Kidney glomerular epithelial cell (primary cell): ENCODE data around the gene PDE4DIP.
"Not testable (repeated sequence)": the region's sequence is repeated elsewhere in the genome, so short reads cannot be mapped to it uniquely, and the experiment has no call there.

ENCODE experiments used
- DNase-seq: peaks from one replicate; lab custom pipeline; 2025; lab: John Stamatoyannopoulos, UW

Gene PDE4DIP

DNA sequence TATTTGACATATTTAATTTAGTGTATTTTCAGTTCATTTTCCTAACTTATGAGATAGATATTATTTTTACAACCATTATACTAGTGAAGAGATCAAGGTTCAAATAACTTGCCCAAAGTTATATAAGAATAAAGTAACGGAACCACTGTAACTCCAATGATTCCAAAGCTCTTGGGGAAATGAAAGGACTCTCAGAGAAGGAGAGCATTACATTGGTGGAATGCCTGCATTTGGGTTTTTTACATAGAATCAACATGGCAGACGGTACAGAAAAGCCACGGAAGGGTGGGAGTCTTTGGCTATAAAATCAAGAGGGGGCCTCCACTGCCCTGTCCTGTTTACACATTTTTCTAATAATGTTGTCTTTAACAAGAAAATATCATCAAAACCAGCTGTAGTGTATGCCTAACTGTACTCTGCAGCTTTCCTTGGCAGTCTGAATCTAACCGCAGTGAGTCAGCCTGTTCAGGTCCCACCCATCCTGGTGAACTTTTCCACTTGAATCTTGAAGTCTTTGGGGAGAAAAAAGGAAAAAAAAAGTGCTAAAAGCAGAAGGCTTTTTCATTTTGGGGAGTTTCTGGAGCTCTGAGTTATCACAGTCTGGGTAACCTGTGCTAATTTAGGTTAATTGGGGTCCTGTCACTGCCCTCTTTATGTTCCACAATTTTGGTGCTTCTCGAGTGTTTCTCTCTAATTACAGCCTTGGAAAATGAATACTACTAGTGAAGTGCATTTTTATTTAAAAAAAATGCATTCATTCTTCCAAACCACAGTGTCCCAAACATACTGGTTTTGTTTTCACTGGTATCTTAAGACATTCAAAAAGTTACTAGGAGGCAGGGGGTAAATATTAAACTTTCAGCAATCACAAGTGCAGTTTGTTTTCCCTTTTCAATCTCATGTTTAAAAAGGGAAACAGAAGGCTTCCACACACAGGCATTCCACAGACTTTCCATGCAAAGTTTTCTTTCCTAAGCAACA is 30.5 kb downstream of the PDE4DIP start:
- not testable (repeated sequence) for DNase-seq

DNA sequence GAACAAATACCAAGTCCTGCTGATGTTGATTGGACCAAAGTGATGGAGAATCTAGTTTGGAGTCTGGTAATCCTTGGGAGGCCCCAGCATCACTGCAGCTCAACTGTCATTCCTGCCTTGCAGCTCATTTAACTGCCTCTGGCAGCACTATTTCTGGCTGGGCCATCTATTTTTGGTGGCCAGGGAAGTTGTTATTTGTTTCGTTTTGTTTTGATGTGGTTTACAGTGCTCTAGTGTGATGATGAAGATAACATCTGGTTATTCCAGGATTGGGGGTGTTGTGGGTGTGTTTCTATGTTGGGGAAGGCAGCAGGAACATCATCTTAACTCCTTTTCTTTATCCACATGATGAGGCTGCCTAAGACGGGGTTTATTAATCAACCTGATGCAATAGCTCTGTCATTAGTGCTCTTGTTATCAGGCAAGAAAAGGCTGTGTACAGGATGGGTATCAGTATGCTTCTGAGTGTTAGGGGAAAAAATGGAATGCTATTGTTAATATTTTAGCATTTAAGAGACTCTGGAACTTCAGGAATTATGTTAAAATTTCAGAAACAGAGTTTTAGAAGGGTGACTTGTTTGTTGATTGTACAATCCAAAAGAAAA is 35.7 kb downstream of the PDE4DIP start:
- DNase-seq = not testable (repeated sequence)

GRCh38 chr1:148881261-148881660 is 37.0 kb downstream of the PDE4DIP start:
- DNase-seq = not testable (repeated sequence)

DNA sequence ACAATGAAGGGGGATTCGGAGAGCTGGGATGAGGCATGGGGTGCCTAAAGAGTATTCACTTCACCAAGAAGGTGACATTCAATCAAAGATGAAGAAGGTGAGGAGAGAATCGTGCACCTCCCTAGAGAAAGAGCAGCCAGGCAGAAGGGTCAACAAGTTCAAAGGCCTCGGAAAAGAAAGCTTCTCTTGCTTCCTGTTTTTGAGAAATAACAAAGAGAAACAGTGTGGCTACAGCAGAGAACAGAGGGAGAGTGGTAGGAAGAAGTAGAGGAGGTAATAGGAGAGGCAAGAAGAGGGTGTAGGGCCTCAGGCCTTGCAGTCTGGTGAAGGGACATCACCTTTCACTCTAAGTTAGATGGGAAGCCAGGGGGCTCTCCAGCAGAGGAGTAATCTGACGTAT is 41.0 kb downstream of the PDE4DIP start:
- DNase-seq = not testable (repeated sequence)

GRCh38 chr1:148886293-148886692 is 42.1 kb downstream of the PDE4DIP start:
- DNase-seq = not testable (repeated sequence)

DNA sequence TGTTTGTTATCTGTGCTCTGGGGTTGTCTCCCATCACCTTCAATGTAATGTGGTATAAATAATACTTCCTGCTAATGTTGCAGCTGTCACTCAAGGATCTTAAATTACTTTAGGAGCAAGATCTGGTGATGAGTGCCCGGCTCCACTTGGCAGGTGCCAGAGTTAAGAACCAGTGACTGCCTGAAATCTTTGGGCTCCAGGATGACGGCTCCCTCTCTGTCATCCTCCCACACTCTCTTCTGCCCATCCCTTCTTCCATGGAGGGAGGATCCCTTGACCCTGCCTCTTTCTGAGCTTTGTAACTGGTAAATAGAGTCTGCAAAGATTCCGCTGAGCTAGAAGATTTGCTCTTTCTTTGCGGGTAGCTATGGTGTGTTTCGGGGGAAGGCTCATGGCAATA is 44.4 kb downstream of the PDE4DIP start:
- not testable (repeated sequence) for DNase-seq

- not testable (repeated sequence) for DNase-seq
These were observed 45.2 kb downstream of the PDE4DIP start for GRCh38 chr1:148889267-148890074.

- not testable (repeated sequence) for DNase-seq
These were observed 45.9 kb downstream of the PDE4DIP start for GRCh38 chr1:148890075-148890568.

- not testable (repeated sequence) for DNase-seq
These were observed 50.4 kb downstream of the PDE4DIP start for GRCh38 chr1:148894360-148895352.

DNA sequence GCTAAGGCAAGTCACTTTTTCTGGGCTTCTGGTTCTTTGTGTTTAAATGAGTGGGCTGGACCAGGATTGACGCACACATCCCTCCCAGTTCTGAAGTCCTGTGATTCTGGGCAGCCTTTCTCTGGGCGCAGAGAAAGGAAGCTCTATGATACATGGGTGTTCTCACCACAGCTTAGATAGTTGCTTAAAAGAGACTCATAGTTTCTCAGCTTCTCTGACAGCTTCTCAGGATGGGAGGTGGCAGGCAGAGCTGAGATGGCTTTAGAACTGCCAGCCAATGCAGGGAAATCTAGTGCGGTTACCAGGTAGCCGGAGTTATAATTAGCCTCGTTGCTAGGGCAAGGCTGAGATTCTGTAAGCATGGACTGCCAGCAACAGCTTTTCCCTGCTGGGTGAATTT is 55.8 kb downstream of the PDE4DIP start:
- not testable (repeated sequence) for DNase-seq

- not testable (repeated sequence) for DNase-seq
These were observed 56.5 kb downstream of the PDE4DIP start for GRCh38 chr1:148900691-148901090.

DNA sequence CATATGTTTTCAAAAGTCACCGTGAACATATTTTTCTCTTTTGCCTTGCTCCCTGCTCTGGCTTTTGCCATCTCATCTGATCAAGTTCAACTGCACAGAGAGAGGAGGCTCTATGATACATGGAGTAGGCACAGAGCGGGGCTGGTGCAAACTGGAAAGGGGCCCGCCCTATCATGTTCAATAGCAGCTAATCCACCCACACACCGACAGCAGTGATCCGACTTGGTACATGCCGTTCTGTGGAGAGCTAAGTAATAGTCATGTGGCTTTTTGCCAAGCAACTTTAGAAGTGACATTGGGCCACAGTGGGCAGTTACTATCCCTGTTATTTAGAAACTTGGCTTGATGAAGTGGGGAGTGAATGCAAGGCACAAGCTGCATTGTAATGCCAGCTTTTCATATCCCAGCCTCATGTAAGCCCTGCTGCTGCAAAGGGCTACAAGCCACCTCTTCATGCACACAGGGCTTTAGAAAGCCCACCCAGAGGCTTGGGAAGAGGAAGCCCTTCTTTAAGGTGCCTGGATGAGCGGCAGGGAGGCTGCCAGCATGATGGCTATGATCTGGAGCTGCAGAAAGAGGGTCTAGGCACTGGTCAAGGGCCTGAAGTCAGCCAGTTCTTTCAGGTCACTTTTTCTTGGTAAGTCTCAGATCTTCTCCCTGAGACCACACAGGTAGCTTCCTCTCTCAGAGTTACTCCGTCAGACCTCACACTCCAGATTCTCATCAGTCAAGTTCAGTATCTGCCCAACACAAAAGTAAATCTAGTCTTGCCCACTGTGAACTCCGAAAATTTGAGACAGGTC is 57.1 kb downstream of the PDE4DIP start:
- not testable (repeated sequence) for DNase-seq

- DNase-seq = not testable (repeated sequence)
These were observed 57.7 kb downstream of the PDE4DIP start for GRCh38 chr1:148901953-148902341.

DNA sequence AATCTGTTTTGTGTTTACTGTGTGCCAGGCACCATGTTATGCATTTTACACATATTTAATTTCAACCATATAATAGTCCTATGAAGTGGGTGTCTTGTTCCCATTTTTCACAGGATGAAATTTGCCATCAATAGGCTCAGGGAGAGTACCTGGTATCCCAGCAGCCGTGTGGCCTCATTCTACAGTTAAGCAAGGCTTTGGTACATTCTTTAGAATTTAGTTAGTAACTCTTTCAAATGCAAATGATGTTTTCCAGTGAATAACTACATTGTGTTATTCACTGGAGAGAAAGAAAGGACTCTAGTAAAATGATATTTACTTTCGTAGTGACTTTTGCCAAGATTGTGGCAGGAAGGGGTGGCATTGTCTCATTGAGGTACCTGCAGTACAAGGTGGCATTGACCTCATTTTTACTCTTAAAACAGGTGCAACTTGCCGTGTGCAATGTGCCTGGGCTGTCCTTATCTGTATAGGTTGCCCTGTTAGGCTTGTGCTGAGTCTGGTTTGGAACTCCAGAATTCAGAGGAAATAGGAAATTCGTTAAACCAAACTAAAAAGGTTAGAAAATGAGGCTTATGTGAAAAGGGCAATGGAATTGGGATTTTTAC is 65.1 kb downstream of the PDE4DIP start:
- DNase-seq = not testable (repeated sequence)

DNA sequence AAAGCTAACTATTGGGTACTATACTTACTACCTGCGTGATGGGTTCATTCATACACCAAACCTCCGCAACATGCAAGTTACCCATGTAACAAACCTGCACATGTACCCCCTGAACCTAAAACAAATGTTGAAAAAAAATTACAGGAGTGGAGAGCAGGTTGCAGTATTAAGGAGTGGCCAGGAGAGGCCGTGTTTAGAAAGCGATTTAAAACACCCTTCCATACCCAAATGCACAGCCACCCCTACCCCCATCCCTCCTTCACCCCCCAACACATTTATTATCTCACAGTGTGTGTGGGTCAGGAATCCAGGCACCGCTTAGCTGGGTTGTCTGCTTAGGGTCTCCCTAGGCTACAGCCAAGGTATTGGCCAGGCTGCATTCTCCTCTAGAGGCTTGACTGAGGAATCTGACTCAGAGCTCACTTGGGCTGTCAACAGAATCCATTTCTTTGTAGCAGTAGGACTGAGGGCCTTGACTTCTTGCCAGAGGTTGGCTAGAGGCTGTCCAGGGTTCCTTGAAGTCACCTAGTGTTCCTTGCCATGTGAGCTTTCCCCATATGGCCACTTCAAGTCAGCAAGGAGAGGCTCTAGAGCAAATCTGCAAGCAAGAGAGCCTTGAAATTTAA is 67.2 kb downstream of the PDE4DIP start:
- not testable (repeated sequence) for DNase-seq

DNA sequence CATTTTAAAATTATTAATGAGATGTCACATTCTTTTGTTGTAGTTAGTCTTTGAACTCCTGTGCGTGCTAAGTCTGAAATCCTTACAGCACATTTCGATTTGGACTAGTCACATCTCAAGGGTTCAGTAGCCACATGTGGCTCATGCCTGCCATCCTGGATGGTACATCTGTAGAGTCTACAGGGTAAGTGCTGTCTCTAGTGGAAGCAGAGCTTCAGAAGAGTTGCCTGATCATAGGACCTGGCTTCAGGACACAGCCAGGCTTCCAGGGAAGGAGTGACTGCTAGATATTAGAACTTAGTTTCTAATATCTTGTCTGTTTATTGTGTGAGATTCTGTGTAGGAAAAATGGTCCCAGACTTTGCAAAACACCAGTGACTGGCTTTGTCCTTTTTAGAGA is 72.0 kb downstream of the PDE4DIP start:
- DNase-seq = not testable (repeated sequence)

GRCh38 chr1:148916695-148917348 is 72.6 kb downstream of the PDE4DIP start:
- not testable (repeated sequence) for DNase-seq

DNA sequence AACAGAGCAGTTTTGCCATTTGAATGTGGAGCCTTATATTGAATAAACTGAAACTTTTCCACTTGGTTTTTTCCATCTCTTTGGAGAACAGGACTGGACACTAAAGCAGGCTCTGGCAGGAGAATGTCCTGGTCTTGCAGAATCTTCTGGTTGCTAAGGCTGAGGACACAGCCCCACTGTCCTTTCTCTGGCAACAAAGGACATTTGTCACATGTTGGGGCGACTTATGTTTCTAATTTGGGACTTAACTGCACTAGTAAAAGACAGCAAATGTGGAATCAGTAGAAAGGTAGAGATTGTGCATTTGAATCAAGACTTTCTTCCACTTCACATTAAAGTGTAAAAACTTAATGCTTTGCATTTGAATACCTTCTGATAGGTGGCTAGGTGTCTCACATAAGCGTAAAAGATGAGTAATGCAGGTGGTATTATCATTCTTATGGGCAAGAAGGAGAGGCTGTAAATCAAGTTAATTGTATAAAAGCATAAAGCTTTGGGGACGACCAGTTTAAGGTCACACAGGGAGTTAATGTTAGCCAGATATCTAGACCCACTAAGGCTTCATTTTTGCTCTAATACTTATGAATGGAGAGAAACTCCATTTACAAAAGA is 74.7 kb downstream of the PDE4DIP start:
- not testable (repeated sequence) for DNase-seq
